ENCODE data around the gene WFDC12.

The WFDC12 gene

DNA sequence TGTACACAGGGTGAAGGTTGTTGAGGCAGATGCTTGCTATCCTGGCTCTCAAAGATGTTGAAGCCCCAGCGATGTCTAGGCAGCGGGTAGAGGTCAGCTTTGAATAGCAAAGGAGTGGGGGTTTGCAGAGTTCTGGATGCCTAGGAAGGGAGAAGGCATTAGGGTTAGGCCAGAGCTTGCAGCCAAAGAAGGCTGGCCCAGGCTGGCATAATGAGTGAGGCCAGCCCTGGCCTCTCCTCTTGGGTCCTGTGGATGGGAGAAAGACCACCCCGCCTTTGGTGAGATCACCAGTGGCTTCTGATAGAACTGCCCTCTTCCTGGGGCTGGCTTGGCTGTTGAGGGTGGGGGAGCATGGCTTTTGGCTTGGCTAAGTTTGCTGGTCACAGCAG lies 8.9 kb downstream of the WFDC12 start:
- no peak for DNase-seq (ENCODE audit: low read depth)

DNA sequence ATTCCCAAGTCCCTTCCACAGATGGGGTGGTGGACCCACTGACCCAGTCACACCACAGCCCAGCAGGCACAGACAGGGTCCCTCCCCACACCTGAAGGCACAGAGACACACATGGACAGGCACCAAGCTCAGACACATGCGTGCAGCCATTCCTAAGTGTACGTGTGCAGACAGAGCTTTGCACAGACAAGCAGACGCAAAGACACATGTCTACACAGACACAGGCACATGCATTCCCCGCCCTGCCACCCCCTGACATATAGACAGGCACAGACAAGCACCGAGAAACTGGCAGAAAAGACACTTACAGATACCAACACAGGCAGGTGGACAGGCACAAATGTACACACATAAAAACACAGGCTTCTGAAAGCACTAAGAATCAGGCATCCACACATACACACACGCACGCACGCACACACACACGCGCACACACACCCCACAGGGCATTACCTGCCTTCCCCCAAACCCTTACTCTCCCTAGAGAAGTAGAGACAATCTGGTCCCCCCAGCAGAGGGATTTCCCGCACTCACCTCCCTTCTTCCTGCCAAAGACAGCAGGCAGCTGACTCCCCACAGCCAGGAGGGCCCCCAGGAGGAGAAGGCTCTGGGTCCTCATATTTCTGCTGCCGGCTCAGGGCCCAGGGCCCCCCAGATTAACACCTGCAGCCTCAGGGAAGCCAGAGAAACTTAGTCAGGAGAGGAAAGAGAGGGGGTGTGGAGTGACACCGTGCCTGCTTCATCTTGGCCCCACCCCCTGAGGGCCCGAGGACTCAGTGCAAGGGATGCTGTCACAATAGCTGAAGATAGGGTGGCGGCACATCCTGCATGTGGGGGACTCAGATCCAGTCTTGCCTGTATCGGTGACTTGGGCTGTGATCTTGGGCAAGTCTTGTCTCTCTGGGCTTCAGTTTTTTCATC lies 9.5 kb downstream of the WFDC12 start, which contains the start of gene WFDC5:
Gene WFDC5 (minus strand): TSS at position 710 of the 921 bp plus-strand sequence. CDS start 91 bp downstream, at position 619.
- no peak for DNase-seq (ENCODE audit: low read depth)

DNA sequence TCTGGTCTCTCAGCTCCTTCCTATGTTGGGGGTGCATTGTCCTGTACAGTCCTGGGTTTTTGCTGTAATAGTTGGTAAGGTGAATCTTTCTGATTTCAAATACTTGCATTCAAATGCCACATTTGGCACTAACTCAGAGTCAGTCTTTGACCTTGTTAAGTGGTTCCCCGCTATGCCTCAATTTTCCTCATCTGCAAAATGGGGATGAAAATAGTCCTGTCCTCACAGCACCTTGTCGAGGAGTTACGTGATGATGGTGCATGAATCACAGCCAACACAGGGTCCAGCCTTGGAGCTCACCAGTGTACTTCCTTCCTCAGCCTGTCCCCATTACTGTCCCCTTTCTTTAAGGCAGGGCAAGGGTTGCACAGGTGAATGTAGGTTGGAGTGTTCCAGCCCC lies 10.4 kb downstream of the WFDC12 start:
- DNase-seq (ENCODE audit: low read depth) = no peak

DNA sequence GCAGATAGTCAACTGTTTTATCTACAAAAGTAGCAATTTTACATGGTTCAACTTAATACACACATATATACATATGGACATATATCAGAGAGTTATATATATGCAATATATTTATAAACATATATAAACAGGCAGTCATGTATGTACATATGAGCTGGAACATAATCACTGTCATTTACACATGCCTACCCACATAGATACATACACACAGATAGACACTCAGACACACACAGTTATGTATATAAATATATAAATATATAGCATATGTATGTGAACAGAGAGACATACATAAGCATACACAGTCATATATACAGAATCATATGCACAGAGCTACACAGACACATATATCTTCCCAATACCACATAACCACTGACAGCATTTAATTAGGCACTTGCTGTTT lies 11.5 kb downstream of the WFDC12 start:
- no peak for DNase-seq (ENCODE audit: low read depth)

DNA sequence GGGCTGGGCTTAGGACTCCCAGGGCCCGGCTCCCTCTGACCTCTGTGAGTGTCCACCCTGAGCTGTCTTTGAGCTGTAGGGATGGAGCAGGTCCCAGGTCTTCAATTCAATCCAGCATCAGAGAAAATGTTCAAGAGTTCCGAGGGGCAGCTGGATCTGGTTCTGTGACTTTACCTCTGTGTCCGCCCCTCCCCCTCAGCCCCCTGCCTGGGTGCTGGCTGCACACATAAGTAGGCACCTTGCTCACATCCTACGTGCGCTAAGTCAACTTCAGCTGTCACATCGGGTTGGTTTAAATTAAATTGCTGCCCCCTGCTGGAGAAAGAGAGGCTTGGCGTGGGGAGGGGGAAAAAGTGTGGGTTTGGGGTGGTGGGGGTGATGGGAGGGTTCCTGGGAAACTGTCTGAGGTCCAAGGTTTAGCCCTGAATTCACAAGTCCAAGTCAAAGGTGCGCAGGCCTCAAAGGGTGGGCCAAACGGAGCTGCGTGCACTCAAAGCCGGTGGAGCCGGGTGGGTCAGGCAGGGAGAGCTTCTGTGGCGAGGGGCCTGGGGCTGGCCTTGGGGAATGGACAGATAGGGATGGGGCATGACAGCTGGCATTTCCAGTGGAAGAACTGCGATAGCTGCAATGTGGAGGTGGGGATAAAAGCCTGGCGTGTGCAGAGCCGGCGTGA lies 12.3 kb downstream of the WFDC12 start:
- DNase-seq (ENCODE audit: low read depth) = no peak

DNA sequence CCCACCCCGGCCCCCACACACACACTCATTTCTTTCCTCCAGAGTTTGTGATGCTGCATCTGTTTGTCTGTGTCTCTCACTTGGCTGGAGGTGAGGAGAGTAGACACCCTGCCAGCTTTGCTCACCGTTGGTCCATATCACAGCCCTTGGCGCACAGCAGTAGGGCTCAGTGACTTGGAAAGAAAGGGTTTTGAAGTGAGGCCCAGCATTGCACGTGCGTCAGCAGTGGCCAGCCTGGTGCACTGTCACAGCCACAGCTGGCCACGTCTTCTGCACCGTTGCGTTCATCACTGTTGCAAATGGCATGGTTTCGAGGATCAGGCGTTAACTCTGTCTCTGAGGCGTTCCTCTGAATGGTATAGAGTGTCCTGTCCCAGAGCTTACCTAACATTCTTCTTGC lies 13.0 kb downstream of the WFDC12 start:
- DNase-seq (ENCODE audit: low read depth) = no peak

DNA sequence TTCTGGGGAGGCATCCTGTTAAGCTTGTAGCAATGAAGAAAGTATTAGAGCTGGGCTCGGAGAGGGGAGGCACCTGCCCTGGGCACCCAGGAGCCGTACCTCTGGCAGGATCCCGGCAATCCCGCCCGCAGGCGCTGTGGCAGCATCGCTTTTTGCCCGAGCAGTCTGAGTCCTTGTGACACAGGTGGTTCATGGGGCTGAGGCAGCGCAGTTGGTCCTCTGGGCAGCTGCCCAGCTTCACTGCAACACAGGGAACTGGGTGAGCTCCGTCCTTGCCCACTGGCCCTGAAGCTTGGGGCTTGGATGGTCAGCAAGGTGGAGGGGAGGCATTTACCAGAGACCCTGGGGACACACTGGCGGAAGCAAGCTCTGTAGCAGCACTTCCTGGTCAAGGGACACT lies 14.0 kb downstream of the WFDC12 start:
- no peak for DNase-seq (ENCODE audit: low read depth)

DNA sequence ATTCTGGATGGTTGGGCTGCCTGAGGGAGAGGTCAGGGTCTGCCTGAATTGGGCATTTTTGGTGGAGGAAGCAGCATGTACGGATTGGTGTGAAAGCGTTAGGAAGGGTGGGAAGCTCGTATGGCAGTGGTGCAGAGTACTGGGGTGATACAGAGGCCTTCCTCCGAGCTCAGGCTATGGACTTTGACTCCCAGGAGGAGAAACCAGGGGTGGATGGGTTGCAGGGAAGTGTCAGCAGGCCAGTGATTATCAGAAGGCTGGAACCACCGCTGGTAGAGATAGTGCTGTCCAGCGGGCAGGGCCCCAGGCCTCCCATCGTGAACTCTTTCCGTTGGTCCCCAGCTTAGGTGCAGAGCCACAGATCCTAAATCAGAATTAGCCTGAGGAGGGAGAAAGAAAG lies 14.6 kb downstream of the WFDC12 start:
- no peak for DNase-seq (ENCODE audit: low read depth)

DNA sequence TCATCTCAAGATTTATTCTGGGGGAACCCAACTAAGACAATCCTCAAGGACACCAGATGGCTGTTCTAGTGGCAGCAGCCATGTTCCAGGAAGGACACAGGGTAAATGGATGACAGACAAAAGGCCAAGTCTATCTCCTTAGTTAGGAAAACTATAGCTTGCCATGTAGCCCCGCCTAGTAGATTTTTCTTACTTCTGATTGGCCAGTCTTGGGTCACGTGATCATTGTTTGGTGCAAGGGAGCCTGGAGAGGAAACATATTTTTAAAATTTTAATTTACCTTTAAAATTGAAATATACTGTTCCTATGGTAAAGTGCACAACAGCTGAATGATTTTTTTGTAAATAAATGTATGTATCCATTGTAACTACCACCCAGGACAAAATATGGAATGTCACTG lies 18.9 kb downstream of the WFDC12 start:
- DNase-seq (ENCODE audit: low read depth) = no peak

DNA sequence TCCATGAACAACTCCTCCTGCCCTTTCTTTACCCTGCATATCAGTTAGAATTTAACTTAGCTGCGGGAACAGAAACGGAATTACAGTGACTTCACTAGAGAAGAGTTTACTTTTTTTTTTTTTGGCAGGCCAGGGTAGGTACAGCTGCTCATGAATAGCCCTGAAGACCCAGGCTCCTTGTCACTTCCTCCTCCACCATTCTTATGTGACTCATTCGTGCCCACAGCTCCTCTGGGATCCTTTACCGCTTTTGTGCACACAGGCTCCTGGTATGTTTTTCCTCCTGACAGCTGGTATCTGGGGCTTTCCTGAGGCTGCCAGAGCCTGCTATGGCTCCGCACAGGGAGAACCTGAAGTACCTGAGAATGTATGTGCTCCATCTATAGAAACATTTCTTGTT lies 19.5 kb downstream of the WFDC12 start:
- DNase-seq (ENCODE audit: low read depth) = no peak

DNA sequence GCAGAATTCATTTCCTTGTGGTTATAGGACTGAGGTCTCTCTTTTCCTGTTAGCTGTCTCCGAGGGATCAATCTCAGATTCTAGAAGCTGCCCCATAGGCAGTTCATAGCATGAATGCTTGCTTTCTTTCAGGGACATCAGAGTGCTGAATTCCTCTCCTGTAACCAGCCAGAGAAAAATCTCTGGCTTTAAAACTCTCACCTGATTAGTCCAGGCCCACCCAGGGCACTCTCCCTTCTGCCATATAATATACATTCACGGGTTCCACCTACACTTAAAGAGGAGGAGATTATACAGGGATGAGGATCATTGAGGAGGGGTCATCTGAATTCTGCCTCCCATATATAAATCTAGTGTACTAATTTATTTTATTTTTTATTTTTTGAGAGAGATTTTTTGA lies 21.2 kb downstream of the WFDC12 start:
- DNase-seq (ENCODE audit: low read depth) = no peak

DNA sequence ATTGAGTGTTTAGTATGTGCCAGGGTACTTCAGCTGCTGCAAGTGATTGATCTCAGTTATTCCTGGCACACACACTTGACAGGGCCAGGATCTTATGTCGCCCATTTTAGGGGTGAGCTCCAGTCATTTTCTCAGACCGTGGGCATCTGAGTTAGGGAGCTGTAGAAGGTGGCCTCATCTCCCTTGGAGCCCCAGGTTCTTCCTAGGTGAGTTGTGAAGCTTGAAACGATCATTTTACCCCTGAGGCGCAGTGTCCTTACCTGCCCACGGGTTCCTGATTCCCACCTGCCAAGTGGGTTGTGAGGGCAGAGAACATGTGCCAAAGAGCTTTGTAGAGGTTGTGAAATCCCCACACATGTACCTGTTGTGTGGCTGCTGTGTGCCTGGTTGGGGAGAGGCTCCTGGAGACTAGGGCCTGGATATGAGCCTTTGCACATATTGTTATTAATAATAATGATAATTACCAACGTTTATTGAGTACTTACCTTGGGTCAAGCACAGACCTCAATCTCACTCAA lies 22.9 kb downstream of the WFDC12 start:
- no peak for DNase-seq (ENCODE audit: low read depth)

DNA sequence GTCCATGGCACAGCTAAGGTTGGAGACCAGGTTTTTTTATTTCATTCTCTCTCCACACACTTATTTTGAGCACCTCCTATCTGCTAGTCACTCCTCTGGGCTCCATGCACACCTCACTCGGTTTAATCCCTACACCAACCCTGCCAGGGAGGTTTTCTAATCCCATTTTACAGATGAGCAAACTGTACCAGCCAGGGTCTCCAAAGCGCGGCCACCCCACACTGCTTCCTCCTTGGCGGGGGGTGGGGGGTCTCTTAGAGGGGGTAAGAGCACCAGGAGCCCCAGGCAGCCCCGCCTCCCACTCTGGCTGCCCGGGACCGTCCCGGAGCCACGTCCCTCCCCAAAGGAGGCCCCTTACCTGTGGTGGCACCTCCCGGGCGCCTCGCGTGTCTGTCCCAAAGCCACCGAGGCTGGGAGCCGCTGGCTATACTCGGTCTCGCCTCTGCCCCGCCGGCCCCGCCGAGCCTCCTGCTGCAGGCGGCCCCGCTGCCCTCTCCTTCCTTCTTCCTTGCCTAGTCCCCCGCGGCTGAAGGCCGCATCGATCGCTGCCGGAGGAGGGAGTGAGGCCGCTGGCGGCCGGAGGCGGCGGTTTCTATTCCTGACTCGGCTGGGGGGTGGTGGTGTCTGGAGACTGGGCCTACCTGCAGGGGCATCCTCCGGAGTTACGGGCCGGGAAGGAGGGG lies 23.6 kb downstream of the WFDC12 start, which contains the start of gene KCNS1:
Gene KCNS1 (minus strand): TSS at position 565 of the 683 bp plus-strand sequence. CDS start 1,891 bp downstream, outside the sequence.
- no peak for DNase-seq (ENCODE audit: low read depth)

DNA sequence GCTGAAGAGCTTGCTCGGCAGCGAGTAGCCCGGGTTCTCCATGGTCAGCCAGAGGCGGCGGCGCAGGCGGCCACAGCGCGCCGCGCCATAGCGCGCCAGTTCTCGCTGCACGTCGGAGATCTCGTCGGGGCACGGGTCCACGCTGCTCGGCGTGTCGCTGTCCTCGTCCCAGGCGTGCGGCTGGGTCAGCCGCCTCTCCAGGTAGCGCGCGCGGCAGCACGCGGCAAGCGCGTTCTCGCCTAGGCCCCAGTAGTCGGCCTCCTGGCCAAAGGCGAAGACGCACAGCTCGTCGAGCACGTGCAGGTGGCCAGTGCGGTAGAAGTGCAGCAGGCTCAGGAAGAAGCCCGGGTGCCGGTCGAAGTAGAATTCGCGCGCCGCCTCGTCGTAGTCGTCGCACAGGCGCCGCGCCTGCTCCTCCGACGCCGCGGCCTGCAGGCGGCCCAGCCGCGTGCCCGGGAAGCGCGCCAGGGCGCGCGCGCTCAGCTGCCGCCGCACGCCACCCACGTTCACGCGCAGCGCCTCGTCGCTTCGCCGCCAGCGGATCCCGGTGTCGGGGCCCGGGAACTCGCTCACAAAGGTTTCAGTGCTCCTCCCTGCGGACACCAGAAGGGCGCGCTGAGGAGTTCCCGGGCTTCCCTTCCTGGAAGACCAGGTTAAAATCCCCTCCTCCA lies 26.0 kb downstream of the WFDC12 start:
- DNase-seq (ENCODE audit: low read depth) = no peak

DNA sequence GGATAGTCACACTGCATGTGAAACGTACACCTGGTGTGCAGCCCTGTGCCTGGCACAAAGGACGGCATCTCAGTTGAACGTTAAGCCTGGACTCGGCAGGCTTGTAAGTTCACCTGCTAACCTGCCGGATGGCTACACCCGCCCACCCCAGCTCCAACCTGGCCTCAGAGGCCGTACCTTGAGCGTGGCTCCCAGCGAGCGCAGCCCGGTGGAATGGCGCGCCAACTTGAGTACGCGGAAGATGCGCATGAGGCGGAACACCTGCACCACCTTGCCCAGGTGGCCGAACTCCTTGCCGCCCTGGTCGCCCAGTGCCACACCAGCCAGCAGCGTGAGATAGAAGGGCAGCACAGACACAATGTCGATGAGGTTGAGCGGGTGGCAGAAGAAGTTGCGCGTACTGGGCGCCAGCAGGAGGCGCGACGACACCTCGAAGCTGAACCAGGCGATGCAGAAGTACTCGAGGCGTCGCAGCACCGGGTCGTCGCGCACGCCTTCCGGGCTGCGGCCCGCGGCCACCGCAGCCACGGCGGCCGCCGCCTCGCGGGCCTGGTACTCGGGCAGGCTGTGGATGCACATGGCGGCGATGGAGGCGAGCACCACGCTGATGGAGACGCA lies 26.7 kb downstream of the WFDC12 start:
- DNase-seq (ENCODE audit: low read depth) = no peak

DNA sequence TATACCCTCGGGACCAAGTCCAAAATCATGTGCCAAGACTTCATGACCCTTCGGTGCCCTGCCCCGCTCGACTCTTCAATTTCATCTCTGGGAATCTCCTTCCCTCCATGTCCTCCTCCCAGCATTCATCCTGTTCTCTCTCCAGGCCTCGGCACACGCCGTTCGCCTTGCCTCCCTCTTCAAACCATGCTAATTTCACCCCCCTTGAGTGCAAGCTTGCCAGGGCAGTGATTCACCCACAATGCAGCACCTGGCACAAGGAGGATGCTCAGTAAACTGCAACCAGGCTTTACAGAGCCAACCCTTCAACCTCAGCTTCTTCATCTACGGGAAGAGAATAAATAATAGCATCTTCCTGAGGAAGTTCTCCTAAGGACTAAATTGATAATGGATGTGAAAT lies 27.5 kb downstream of the WFDC12 start:
- no peak for DNase-seq (ENCODE audit: low read depth)

DNA sequence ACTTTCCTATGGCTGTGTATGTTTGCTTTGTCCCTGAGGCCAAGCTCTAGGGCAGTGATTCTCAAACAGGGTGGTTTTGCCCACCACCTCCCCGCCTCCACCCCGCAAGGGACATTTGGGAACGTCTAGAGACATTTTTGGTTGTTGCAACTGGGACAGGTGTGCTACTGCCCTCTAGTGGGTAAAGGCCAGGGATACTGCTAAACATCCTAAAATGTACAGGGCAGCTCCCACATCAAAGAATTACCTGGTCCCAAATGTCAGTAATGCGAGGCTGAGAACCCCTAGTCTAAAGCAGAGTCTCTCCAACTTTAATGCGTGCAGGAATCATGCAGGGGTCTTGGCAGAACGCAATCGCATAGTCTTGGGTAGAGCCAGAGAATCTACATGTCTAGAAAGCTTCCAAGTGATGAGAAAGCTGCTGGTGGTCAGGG lies 28.4 kb downstream of the WFDC12 start:
- peak; percentile 11 for DNase-seq (ENCODE audit: low read depth)

DNA sequence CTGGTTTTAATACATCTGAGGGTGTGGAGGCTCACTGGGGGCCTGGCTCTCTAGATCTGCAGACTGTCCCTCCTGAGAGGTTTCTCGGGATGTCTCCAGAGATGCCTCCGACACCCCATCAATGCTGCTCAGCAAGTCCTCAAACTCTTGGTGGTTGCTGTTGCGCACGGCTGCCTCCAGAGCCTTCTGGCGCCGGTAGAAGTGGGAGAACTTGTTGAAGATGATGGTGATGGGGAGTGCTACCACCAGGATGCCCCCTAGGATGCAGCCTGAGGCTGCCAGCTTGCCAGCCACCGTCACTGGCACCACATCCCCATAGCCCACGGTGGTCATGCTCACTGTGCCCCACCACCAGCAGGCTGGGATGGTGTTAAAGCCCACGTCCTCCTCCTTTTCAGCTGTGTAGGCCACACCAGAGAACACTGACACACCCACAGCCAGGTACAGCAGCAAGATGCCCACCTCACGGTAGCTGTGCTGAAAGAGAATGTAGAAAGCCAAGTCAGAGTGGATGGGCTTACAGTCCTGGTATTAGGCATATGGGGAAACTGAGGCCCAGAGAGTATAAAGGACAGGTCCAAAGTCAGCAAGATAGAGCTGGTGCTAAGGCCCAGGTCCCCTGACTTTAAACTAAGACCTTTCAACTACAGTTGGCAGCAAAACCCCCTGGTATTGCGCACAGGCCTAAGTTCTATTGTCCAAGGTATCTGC lies 29.2 kb downstream of the WFDC12 start:
- DNase-seq (ENCODE audit: low read depth) = no peak

DNA sequence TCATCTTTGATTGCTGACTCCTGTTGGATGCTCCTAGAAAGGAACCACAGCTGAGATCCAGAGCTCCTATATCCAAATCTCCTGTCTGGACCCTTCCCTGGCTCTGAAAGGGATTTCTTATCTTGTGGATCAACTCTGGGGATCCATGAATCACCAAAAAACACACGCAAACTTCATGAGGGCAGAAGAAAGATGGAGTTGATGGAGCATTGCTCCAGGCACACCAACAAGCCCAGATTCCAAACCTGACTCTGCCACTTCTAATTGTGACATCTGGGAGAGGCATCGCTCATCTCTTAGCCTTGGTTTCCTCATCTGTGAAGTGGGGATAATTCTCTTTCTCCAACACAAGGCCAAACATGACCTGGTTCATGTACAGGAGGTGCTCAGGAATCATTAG lies 30.1 kb downstream of the WFDC12 start:
- no peak for DNase-seq (ENCODE audit: low read depth)

DNA sequence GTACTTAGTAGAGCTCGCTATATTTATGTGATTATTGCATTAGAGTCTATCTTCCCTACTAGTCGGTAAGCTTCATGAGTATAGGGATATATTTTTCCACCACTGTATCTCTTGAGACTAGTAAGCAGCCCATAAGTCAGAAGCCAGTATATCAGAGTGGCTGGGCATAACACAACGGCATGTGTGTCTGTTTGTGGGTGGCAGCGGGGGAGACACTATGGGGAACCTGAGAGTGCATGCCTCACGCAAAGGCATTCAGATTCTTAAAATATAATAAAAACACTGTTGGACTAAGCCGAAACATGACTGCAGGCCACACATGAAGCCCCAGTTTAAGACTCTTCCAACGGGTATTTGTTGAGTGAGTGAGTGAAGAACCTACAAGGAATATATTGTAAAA lies 31.4 kb downstream of the WFDC12 start:
- DNase-seq (ENCODE audit: low read depth) = no peak

DNA sequence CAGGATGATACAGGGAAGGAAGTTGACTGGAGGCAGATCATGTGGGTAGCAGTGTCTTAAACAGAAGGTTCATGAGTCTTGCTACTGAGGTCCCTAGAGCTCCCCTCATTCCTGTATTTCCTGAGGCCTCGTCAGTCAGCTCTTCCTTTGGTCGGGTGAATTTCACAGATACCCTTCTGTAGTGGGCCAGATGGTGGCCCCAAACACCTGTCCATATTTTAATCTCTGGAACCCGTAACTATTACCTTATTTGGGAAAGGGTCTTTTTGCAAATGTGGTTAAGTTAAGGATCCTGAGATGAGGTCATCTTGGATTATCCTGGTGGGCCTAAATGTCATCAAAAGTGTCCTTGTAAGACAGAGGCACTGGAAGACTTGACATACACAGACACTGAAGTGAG lies 32.9 kb downstream of the WFDC12 start:
- no peak for DNase-seq (ENCODE audit: low read depth)
